Gastroesophageal sphincter (tissue), 4 donors: ENCODE measurements around the gene KRT71. TPM values are rescaled to one million over a fixed set of nuclear protein-coding genes. Genes with fewer than 3 reads are reported as not detected.

Experiments
- ATAC-seq: fragments of 150-250 bp; one replicate; pipeline ENCODE4 v1.9.1; 2016; ENCODE audit warnings: mild to moderate bottlenecking, moderate library complexity
- H3K27ac ChIP-seq, 4 donors: fragments of 200-600 bp; sonication (generic) in 3 of 4; 1 replicate in 3 of 4; 2 replicates in 1 of 4; pipeline ENCODE4 v1.5.1; 2016 to 2019
- H3K27me3 ChIP-seq: fragments of 200-600 bp; sonication (generic); one replicate; pipeline ENCODE4 v1.5.1; 2019
- H3K36me3 ChIP-seq, 2 donors: fragments of 200-600 bp; sonication (generic); one replicate each; pipeline ENCODE4 v1.5.1; 2019; ENCODE audit warnings: control low read depth in 1 of 2
- H3K4me1 ChIP-seq, 3 donors: fragments of 200-600 bp; sonication (generic); 1 replicate in 2 of 3; 2 replicates in 1 of 3; pipeline ENCODE4 v1.5.1; 2016 to 2019; ENCODE audit warnings: control low read depth in 2 of 3
- H3K4me3 ChIP-seq, 2 donors: fragments of 200-600 bp; sonication (generic); one replicate each; pipeline ENCODE4 v1.5.1; 2019; ENCODE audit warnings: mild to moderate bottlenecking in 1 of 2, moderate library complexity in 1 of 2
- H3K9me3 ChIP-seq, 3 donors: fragments of 200-600 bp; sonication (generic); one replicate each; pipeline ENCODE4 v1.5.1; 2017 to 2019; ENCODE audit warnings: control low read depth in 2 of 3
- CTCF ChIP-seq, 4 experiments: fragments of 200-600 bp in 2 of 4; fragments of 450-650 bp in 2 of 4; sonication (generic) in 1 of 4; IDR thresholded peaks; one replicate each; pipeline ENCODE4 v1.5.1; 2017 to 2019; ENCODE audit warnings: antibody characterized with exemption in 4 of 4, mild to moderate bottlenecking in 2 of 4, moderate library complexity in 2 of 4
- EP300 ChIP-seq: sonication (generic); formaldehyde crosslinking; IDR thresholded peaks from one replicate; pipeline ENCODE4 v1.6.1; 2017; ENCODE audit warnings: antibody characterized with exemption, mild to moderate bottlenecking
- POLR2A ChIP-seq, 2 donors: fragments of 450-650 bp; IDR thresholded peaks; one replicate each; pipeline ENCODE4 v1.6.1; 2017; ENCODE audit warnings: antibody characterized with exemption in 2 of 2, mild to moderate bottlenecking in 2 of 2, moderate library complexity in 1 of 2
- POLR2AphosphoS5 ChIP-seq: sonication (generic); formaldehyde crosslinking; IDR thresholded peaks from one replicate; pipeline ENCODE4 v1.6.1; 2017; ENCODE audit warnings: antibody characterized with exemption
- WGBS, 2 donors: methylation state at CpG; one replicate each; pipeline ENCODE4 v1.1.5; 2018; ENCODE audit warnings: low coverage in 1 of 2; 5-methylcytosine and 5-hydroxymethylcytosine counted together
- total RNA-seq, 4 donors: library from RNA; depleted of rRNA; stranded (reverse); fragments of >200 nt; gene quantifications; one replicate each; pipeline ENCODE4 v1.1.0, GENCODE V29; 2016

The KRT71 gene
- not detected for total RNA-seq

GRCh38 chr12:52552681-52553195 is at the start of gene KRT71:
Gene KRT71 (minus strand): TSS chr12:52553145. CDS start chr12:52553077, 68 bp downstream.
- no peak for ATAC-seq
- WGBS, 2 donors = 100% methylated on average over 1 to 2 of the region's 14 CpGs

GRCh38 chr12:52602552-52602951 is 49.6 kb upstream of the KRT71 start:
- TF ChIP-seq CTCF (IDR thresholded peaks at IDR 0.05) = no peak
- TF ChIP-seq POLR2AphosphoS5 = no peak
- TF ChIP-seq EP300 = no peak
- TF ChIP-seq POLR2A (IDR thresholded peaks at IDR 0.05) = no peak
- ATAC-seq = no peak
- Histone ChIP-seq H3K36me3 (no peaks in the 10 kb centered on the region), H3K4me3 (no peak overlapping the region), H3K27ac (no peak overlapping the region), H3K4me1 (no peaks in the 10 kb centered on the region), H3K9me3 (no peaks in the 10 kb centered on the region), H3K27me3 (peaks cover 51% of the 10 kb centered on the region)
- WGBS, 2 donors = 87 to 92% methylated on average over 5 of the region's 5 CpGs

More at GRCh38 chr12:52552681-52553195, at the start of gene KRT71:
- Histone ChIP-seq H3K36me3 (no peaks in the 10 kb centered on the region), H3K27me3 (peaks cover 21% of the 10 kb centered on the region), H3K4me1 (no peaks in the 10 kb centered on the region), H3K4me3 (no peak within 1 kb of the TSS), H3K27ac (no peak within 1 kb of the TSS), H3K9me3 (no peaks in the 10 kb centered on the region)
- TF ChIP-seq POLR2A (IDR thresholded peaks at IDR 0.05) (no peak), CTCF (IDR thresholded peaks at IDR 0.05) (no peak), EP300 (no peak), POLR2AphosphoS5 (no peak)

GRCh38 chr12:52601671-52602070 is 48.7 kb upstream of the KRT71 start:
- Histone ChIP-seq H3K9me3 (no peaks in the 10 kb centered on the region), H3K27ac (no peak overlapping the region), H3K27me3 (peaks cover 51% of the 10 kb centered on the region), H3K4me3 (no peak overlapping the region), H3K36me3 (no peaks in the 10 kb centered on the region), H3K4me1 (no peaks in the 10 kb centered on the region)
- no peak for ATAC-seq
- WGBS, 2 donors = 38% methylated on average over 1 of the region's 4 CpGs; no CpG with 5 or more reads in 1 of the 2 donors
- TF ChIP-seq POLR2A (IDR thresholded peaks at IDR 0.05) (no peak), POLR2AphosphoS5 (no peak), CTCF (IDR thresholded peaks at IDR 0.05) (no peak), EP300 (no peak)

GRCh38 chr12:52600941-52601481 is 48.1 kb upstream of the KRT71 start, which contains the start of gene KRT72:
Gene KRT72 (minus strand): TSS chr12:52601463. CDS start chr12:52601452, 11 bp downstream.
- Histone ChIP-seq H3K27me3 (peaks cover 51% of the 10 kb centered on the region), H3K4me1 (no peaks in the 10 kb centered on the region), H3K27ac (no peak within 1 kb of the TSS), H3K36me3 (no peaks in the 10 kb centered on the region), H3K9me3 (no peaks in the 10 kb centered on the region), H3K4me3 (no peak within 1 kb of the TSS)
- no peak for ATAC-seq
- WGBS, 2 donors = 16 to 60% methylated on average over 1 to 12 of the region's 48 CpGs
- TF ChIP-seq EP300 (no peak), POLR2AphosphoS5 (no peak), POLR2A (IDR thresholded peaks at IDR 0.05) (no peak), CTCF (IDR thresholded peaks at IDR 0.05) (no peak)

DNA sequence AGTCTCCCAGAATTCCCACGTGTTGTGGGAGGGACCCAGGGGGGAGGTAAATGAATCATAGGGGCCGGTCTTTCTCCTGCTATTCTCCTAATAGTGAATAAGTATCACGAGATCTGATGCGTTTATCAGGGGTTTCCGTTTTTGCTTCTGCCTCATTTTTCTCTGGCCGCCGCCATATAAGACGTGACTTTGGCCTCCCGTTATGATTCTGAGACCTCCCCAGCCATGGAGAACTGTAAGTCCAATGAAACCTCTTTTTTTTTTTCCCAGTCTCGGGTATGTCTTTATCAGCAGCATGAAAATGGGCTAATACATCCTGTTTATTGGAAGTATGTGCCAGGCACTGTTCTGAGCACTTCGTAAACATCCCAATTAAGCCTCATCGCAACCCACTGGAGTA is 47.5 kb upstream of the KRT71 start:
- no peak for ATAC-seq
- no peaks in the 10 kb centered on the region for H3K36me3 ChIP-seq
- TF ChIP-seq POLR2A (IDR thresholded peaks at IDR 0.05) (no peak), POLR2AphosphoS5 (no peak), EP300 (no peak), CTCF (IDR thresholded peaks at IDR 0.05) (no peak)
- 82 to 84% methylated on average over 8 to 11 of the region's 12 CpGs for WGBS, 2 donors
- no peaks in the 10 kb centered on the region for H3K4me1 ChIP-seq
- peaks cover 51% of the 10 kb centered on the region for H3K27me3 ChIP-seq
- no peak overlapping the region for H3K27ac ChIP-seq
- no peaks in the 10 kb centered on the region for H3K9me3 ChIP-seq
- no peak overlapping the region for H3K4me3 ChIP-seq
